Brain microvascular endothelial cell (primary cell): Measurements from ENCODE around the gene CEP85L.

Experiments used
- DNase-seq: peaks from one replicate; pipeline ENCODE4 v3.0.0-alpha.2; 2020
- H3K27ac ChIP-seq: fragments of 250-450 bp; sonication (Bioruptor Pico); 2 replicates; pipeline ENCODE4 v1.5.1; 2020; ENCODE audit warnings: mild to moderate bottlenecking, moderate library complexity
- H3K27me3 ChIP-seq: fragments of 250-450 bp; sonication (Bioruptor Pico); replicated peaks from 2 replicates; pipeline ENCODE4 v1.5.1; 2020; ENCODE audit warnings: mild to moderate bottlenecking
- H3K36me3 ChIP-seq: fragments of 250-450 bp; sonication (Bioruptor Pico); replicated peaks from 2 replicates; pipeline ENCODE4 v1.5.1; 2020; ENCODE audit warnings: mild to moderate bottlenecking
- H3K4me3 ChIP-seq: 2 replicates; pipeline ENCODE4 v1.5.1; 2011; ENCODE audit warnings: low read depth, mild to moderate bottlenecking, control low read depth, low read length, moderate library complexity
- in situ Hi-C: cut with HindIII; loops from 2 replicates; pipeline ENCODE4 v1.10.0; 2017; ENCODE audit warnings: low sequenced_read_pairs, low pct_ligation_motif_present
- TF ChIP-seq, protein P1 (sequence below): IDR thresholded peaks from 2 replicates; pipeline ENCODE4 v1.5.1; 2011; ENCODE audit warnings: low read depth, mild to moderate bottlenecking, moderate library complexity, low read length, control low read depth, inconsistent platforms; ENCODE audit errors: missing control alignments

CEP85L gene

DNA sequence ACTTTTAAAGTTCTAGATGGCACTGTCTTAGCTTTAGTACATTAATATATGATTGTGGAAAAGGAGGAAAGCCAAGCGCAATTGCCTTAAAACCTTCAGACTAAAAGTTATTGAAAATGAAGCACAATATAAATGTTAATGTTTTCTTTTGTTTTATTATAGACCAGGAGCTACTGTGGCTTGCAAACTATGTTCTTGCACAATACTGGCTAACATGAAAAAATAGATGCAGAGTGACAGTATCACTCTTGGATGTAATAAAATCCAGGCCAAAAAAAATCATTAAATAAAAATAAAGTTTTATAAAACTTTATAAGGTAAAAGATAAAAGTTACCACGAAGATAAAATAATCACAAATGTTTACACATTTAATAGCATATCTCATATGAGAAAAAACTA lies 121.6 kb downstream of the CEP85L start:
- TF ChIP-seq, protein P1, sequence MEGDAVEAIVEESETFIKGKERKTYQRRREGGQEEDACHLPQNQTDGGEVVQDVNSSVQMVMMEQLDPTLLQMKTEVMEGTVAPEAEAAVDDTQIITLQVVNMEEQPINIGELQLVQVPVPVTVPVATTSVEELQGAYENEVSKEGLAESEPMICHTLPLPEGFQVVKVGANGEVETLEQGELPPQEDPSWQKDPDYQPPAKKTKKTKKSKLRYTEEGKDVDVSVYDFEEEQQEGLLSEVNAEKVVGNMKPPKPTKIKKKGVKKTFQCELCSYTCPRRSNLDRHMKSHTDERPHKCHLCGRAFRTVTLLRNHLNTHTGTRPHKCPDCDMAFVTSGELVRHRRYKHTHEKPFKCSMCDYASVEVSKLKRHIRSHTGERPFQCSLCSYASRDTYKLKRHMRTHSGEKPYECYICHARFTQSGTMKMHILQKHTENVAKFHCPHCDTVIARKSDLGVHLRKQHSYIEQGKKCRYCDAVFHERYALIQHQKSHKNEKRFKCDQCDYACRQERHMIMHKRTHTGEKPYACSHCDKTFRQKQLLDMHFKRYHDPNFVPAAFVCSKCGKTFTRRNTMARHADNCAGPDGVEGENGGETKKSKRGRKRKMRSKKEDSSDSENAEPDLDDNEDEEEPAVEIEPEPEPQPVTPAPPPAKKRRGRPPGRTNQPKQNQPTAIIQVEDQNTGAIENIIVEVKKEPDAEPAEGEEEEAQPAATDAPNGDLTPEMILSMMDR: no peak
- no peaks in the 10 kb centered on the region for H3K27me3 ChIP-seq
- DNase-seq: no peak
- H3K27ac ChIP-seq: no peak overlapping the region
- no peaks in the 10 kb centered on the region for H3K36me3 ChIP-seq
- no peak overlapping the region for H3K4me3 ChIP-seq
- in situ Hi-C loops: no loop called here

GRCh38 chr6:118528129-118528528 lies 123.3 kb downstream of the CEP85L start:
- Histone ChIP-seq H3K4me3 (no peak overlapping the region), H3K27ac (no peak overlapping the region), H3K27me3 (no peaks in the 10 kb centered on the region), H3K36me3 (peaks cover 2% of the 10 kb centered on the region)
- no peak for DNase-seq
- in situ Hi-C loops: no loop called here
- TF ChIP-seq, protein P1: no peak

GRCh38 chr6:118525913-118526780 lies 125.2 kb downstream of the CEP85L start:
- no peaks in the 10 kb centered on the region for H3K27me3 ChIP-seq
- H3K4me3 ChIP-seq: no peak overlapping the region
- TF ChIP-seq, protein P1: no peak
- DNase-seq: no peak
- peaks cover 2% of the 10 kb centered on the region for H3K36me3 ChIP-seq
- no peak overlapping the region for H3K27ac ChIP-seq
- in situ Hi-C loops: no loop called here

DNA sequence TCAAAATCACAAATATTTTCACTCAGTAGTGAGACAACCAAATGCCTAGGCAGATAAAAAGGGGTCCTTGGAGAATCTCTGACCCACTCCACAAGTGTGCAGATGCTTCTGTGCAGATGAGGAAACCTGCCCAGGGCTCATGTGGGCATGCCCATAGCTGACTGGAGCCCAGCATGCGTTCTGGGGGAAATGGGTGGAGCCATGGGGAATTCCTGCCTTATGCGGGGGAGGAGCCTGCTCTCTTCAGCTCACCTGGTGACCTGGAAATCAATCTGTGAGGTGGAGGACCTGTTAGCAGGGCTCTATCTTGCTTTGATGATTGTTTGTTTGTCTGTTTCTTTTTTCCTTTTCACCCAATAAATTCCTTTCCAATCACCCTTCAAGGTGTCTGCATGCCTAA lies 126.7 kb downstream of the CEP85L start:
- in situ Hi-C loops: no loop called here
- peaks cover 2% of the 10 kb centered on the region for H3K36me3 ChIP-seq
- H3K4me3 ChIP-seq: no peak overlapping the region
- no peak overlapping the region for H3K27ac ChIP-seq
- H3K27me3 ChIP-seq: no peaks in the 10 kb centered on the region
- DNase-seq: no peak
- TF ChIP-seq, protein P1: no peak

DNA sequence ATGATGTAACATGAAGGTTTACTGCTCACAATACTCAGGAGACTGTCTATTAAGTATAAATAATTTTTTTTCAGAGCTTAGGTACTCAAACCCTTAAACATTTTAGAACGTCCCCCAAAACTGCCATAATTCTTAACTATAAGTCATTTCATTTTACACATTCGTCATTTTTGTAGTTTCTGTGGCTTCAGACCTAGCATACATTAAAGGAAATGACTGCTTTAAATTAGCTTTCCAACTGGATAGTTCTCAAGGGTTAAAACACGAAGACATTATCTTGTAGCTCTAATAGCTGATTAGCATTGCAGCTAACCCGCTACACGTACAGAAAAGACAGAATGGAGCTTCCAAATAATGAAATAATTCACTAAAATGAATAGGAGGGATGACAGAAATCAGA lies 128.2 kb downstream of the CEP85L start:
- TF ChIP-seq, protein P1: no peak
- Histone ChIP-seq H3K27ac (no peak overlapping the region), H3K36me3 (peaks cover 2% of the 10 kb centered on the region), H3K27me3 (no peaks in the 10 kb centered on the region), H3K4me3 (no peak overlapping the region)
- DNase-seq: no peak
- in situ Hi-C loops: no loop called here
